Measurements from ENCODE around the gene LANCL3. TPM values are rescaled to one million over a fixed set of nuclear protein-coding genes. Genes with fewer than 3 reads are reported as not detected.

The LANCL3 gene
- total and polyA plus RNA-seq, 12 donors, result 0.04 to 0.69 (median 0.14) TPM

GRCh38 chrX:37677243-37677642 lies 105.8 kb downstream of the LANCL3 start:
- no peak for DNase-seq
- TF ChIP-seq POLR2A (IDR thresholded peaks at IDR 0.05), result no peak
- TF ChIP-seq CTCF (IDR thresholded peaks at IDR 0.05), result no peak
- H3K9me3 ChIP-seq (replicated peaks in 1 of 3), result no peaks in the 10 kb centered on the region
- H3K4me1 ChIP-seq (replicated peaks in 1 of 2), result peaks cover 0 to 7% of the 10 kb centered on the region in 2 donors
- H3K36me3 ChIP-seq (replicated peaks in 1 of 2), result no peaks in the 10 kb centered on the region
- WGBS, 4 donors, result 53 to 90% (median 71%) methylated on average over 1 of the region's 1 CpG
- H3K27me3 ChIP-seq, result no peaks in the 10 kb centered on the region
- H3K27ac ChIP-seq, result no peak overlapping the region
- intact Hi-C loops (cut with DNase I), result no loop called here
- H3K4me3 ChIP-seq, result no peak overlapping the region

GRCh38 chrX:37677765-37678164 lies 106.3 kb downstream of the LANCL3 start:
- no peak for TF ChIP-seq POLR2A (IDR thresholded peaks at IDR 0.05)
- no peak for TF ChIP-seq CTCF (IDR thresholded peaks at IDR 0.05)
- H3K4me1 ChIP-seq (replicated peaks in 1 of 2), result peaks cover 0 to 7% of the 10 kb centered on the region in 2 donors
- intact Hi-C loops (cut with DNase I), result no loop called here

GRCh38 chrX:37678574-37678973 lies 107.1 kb downstream of the LANCL3 start:
- peaks cover 8% of the 10 kb centered on the region for H3K27me3 ChIP-seq
- 80 to 100% (median 89%) methylated on average over 1 of the region's 1 CpG for WGBS, 4 donors
- intact Hi-C loops (cut with DNase I), result no loop called here

More at GRCh38 chrX:37677765-37678164, 106.3 kb downstream of the LANCL3 start:
- no peak overlapping the region for H3K4me3 ChIP-seq
- no peaks in the 10 kb centered on the region for H3K36me3 ChIP-seq (replicated peaks in 1 of 2)
- H3K27me3 ChIP-seq, result peaks cover 5% of the 10 kb centered on the region
- H3K27ac ChIP-seq, result no peak overlapping the region
- 80 to 98% (median 89%) methylated on average over 1 of the region's 1 CpG for WGBS, 4 donors
- DNase-seq, result no peak
- H3K9me3 ChIP-seq (replicated peaks in 1 of 3), result no peaks in the 10 kb centered on the region

GRCh38 chrX:37679230-37679629 lies 107.8 kb downstream of the LANCL3 start:
- intact Hi-C loops (cut with DNase I), result no loop called here
- DNase-seq, result no peak
- Histone ChIP-seq H3K27ac (no peak overlapping the region), H3K9me3 (replicated peaks in 1 of 3) (no peaks in the 10 kb centered on the region), H3K36me3 (replicated peaks in 1 of 2) (no peaks in the 10 kb centered on the region), H3K27me3 (peaks cover 8% of the 10 kb centered on the region), H3K4me1 (replicated peaks in 1 of 2) (peaks cover 0 to 7% of the 10 kb centered on the region in 2 donors), H3K4me3 (no peak overlapping the region)
- 60 to 93% (median 76%) methylated on average over 1 of the region's 1 CpG for WGBS, 4 donors
- TF ChIP-seq CTCF (IDR thresholded peaks at IDR 0.05) (no peak), POLR2A (IDR thresholded peaks at IDR 0.05) (no peak)

More at GRCh38 chrX:37678574-37678973, 107.1 kb downstream of the LANCL3 start:
- H3K4me1 ChIP-seq (replicated peaks in 1 of 2), result peaks cover 0 to 7% of the 10 kb centered on the region in 2 donors
- no peak for TF ChIP-seq POLR2A (IDR thresholded peaks at IDR 0.05)
- no peak for TF ChIP-seq CTCF (IDR thresholded peaks at IDR 0.05)
- no peaks in the 10 kb centered on the region for H3K36me3 ChIP-seq (replicated peaks in 1 of 2)
- H3K9me3 ChIP-seq (replicated peaks in 1 of 3), result no peaks in the 10 kb centered on the region
- H3K4me3 ChIP-seq, result no peak overlapping the region
- DNase-seq, result no peak
- no peak overlapping the region for H3K27ac ChIP-seq
